ENCODE results near the gene EIF2B4.
"Not testable (repeated sequence)": the region's sequence is repeated elsewhere in the genome, so short reads cannot be mapped to it uniquely, and the experiment has no call there.

The EIF2B4 gene

DNA sequence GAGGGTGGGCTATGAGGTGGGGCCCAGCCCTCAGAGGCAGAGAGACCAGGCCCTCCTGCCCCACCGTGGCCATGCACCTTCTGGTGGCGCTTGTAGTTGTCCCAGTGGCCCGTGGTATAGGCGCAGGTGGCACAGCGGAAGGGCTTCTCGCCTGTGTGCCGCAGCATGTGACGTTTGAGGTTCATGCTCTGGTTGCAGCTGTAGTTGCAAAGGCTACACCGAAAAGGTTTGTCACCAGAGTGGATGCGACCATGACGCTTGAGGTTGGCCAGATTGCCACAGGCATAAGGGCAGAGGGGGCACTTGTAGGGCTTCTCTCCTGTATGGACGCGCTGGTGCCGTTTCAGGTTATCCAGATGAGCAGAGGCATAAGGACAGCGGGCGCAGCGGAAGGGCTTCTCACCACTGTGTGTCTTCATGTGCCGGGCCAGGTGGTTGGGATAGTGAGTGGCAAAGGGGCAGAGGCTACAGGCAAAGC is 7.5 kb upstream of the EIF2B4 start:
- ATAC-seq, result no peak

DNA sequence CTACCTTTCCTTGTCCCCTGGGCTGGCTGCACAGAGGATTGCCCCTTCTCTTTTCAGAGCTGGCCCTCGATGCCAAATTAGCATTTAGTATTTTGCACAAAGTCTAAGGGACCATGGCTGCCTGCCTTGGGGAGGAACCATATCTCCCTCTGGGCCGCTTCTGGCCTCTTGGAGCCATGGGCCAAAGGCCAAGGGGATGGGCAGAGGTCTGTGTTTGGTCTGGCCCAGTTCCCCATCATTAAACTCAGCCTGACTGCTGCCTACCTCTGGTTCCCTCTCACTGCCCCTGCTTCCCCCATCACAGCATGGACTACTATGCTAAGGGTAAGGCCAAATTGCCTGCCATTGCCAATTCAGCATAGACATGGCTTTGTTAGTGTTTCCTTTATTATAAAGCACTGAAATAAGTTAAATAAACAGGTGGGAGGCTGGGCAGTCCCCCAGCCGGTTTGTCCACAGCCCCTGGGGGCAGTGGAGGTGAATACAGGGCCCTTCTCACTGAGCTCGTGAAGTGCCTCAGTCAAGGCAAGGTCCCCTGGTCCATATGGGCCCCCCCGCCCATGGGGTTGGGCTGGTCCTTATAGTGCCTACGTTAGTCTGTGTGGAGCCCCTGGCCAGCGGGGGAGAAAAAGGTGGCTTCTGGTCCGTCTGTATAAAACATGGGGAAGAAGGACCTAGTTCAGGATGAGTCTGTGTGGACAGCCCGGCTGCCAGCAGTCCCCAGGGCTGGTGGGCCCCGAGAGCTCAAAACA is 6.9 kb upstream of the EIF2B4 start:
- ATAC-seq, result no peak

DNA sequence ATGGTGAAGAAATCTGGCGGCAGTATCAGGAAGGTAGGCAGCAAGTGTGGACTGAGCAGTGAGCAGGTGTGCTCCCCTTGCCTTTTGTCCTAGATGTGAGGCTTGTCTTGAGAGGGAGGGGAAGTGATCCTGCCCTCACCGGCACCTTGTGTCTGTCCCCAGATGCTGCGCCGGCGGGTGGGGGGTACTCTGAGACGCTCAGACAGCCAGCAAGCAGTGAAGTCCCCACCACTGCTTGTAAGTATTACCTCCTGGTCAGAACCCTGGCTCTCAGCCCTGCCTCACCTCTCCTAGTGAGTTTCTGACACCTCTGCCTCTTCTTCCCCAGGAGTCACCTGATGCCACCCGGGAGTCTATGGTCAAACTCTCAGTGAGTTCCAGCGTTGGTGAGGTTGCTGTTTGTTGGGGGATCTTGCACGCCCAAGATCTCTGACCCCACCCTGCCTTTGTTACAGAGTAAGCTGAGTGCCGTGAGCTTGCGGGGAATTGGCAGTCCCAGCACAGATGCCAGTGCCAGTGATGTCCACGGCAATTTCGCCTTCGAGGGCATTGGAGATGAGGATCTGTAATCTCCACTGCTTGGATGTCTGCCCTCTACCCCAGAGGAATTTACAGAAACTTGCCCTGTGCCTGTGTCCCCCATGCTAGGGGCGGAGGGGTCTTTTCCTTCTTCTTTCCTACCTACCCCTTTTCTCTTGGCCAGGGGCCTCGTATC is 6.2 kb upstream of the EIF2B4 start:
- no peak for ATAC-seq

DNA sequence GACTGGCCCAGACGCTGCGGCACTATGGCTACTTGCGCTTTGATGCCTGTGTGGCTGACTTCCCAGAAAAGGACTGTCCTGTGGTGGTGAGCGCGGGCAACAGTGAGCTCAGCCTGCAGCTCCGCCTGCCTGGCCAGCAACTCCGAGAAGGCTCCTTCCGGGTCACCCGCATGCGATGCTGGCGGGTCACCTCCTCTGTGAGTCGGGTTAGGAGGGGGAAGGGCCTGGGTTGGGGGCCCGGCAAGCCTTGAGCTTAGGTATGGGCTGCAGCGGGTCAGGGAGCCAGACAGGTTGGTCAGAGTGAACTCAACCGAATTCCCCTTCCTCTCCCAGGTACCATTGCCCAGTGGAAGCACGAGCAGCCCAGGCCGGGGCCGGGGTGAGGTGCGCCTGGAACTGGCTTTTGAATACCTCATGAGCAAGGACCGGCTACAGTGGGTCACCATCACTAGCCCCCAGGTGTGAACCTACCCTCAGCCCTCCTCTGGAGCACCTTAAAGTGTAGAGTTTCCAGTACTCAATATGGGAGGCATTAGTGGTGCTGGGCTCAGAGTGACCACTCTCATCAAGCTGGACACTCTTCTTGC is 5.5 kb upstream of the EIF2B4 start:
- ATAC-seq, result no peak

DNA sequence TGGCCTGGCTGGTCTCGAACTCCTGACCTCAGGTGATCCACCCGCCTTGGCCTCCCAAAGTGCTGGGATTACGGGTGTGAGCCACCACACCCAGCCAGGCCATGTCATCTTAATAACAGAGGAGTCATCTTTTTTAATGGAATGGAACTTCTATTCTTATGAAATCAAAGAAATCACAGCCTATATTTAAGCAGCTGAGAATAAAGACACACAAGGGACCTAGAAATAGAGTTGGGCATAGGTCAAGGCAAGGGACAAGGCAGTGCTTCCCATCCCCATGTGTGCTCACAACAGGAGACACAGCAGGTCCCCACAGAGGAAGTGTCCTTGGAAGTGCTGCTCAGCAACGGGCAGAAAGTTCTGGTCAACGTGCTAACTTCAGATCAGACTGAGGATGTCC is 3.4 kb upstream of the EIF2B4 start:
- no peak for ATAC-seq

DNA sequence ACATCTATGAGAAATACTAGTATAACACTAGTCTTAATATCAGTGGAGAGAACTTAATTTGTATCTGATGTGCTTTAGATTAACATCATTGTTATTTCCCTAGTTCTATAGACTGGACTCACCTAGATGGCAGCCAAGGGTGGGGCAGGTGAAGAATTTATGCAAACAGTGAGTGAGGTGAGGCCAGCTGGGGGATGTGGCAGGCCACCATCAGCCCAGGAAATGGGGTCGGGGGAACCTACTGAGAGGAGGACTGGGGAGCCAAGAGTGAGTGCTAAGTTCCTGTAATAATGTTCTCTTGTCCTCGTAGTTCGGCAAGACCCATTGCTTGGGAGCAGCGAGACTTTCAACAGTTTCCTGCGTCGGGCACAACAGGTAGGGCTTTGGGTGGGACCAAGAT is 2.8 kb upstream of the EIF2B4 start:
- ATAC-seq, result no peak

DNA sequence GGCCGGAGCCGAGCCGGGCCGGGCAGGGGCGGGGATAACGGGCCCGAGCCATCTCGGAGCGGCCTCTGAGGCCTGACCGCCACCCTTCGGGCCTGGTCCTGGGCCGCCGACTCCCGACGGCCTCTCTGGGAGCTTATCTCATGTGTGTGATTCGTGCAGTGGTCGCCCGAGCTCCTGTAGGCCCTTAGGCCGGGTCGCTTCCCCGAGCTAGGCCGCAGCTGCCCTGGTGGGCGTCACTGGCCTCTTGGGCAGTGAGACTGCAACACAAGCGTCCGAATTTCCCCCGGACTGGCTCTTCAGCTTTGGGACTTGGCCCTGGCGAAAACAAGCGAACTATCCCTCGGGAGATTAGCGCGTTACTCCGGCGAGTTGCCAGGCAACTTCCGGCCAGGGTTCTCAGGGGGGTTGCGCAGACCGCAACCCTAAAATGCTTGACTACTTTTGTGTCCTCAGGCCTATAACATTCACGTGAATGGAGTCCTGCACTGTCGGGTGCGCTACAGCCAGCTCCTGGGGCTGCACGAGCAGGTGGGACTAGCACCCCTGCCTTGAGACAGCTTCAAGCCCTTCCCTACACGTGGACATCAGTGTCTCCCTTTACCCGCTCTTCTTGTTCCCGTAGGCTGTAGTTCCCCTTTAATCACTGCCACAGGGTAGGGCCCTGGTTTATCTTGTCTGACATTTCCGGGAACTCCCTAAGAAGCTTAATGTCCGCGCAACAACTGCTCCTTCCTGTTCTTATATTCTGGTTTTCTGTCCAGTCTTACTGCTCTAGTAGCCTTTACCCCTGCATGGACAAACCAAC is 880 bp upstream of the EIF2B4 start:
- ATAC-seq, result peak; percentile 4

DNA sequence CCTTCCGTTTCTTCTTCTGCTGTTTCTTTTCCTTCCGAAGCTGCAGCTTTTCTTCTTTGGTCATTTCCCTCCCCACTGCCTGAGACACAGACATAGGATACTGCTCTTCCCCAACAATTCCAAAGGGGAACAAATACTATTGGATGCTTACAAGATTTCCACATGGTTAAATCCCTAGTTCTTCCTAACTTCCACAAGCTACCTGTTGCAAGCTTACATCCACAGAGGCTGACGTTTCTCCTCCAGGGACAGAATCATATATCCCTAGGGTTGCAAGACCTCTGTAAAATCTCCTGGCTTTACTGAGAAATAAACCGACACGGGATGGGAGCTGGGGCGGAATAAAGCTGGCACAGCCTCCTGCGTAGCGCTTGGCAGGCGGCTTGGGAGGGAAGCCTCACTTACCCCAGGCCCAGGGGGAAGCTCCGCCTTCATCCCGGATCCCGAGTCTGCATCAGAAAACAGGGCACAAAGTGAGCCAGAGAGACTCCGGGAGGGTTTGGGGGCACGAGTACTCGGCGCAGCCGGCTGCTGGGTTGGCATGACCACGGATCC is 590 bp downstream of the EIF2B4 start:
- no peak for ATAC-seq

DNA sequence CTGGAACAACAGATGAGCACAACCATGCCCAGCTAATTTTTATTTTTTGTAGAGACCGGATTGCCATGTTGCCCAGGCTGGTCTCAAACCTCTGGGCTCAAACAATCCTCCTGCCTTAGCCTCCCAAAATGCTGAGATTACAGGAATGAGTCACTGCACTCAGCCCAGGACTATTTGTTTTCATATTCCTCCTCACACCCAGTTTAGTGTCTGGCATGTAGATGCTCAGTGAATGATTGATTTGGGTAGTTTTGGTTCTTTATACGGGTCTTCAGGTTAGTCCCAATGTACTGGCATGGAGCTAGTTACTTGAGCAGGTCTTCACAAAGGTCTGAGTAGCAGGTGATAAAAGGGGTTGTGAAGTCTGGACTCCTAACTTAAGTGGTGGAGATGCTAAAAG is 6.2 kb downstream of the EIF2B4 start:
- no peak for ATAC-seq

DNA sequence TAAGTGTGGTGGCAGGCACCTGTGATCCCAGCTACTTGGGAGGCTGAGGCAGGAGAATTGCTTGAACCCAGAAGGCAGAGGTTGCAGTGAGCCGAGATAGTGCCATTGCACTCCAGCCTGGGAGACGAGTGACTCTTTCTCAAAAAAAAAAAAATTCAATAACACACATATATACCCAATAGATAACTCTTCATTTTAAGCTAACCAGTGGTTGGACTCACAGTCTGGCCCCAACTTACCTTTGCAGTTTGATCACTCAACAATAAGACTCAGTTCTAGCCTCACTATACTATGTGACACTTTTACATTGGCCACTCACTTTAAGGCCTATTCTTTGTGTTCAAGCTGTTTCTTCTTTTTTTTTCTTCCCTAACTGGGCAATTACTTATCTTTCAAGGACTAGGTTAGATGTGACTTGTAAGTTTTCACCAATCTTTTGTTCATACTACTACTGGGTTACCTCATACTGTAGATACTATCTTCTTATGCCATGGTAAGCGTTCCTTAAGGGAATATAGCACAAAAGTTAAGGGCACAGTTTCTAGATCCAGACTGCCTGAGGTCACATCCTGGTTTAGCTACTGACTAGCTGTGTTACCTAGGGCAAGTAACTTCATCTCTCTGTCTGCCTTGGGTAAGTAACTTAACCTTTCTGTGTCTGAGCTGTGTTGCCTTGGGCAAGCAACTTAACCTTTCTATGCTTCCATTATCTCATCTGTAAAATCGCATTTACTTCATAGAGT is 7.3 kb downstream of the EIF2B4 start:
- ATAC-seq, result no peak

DNA sequence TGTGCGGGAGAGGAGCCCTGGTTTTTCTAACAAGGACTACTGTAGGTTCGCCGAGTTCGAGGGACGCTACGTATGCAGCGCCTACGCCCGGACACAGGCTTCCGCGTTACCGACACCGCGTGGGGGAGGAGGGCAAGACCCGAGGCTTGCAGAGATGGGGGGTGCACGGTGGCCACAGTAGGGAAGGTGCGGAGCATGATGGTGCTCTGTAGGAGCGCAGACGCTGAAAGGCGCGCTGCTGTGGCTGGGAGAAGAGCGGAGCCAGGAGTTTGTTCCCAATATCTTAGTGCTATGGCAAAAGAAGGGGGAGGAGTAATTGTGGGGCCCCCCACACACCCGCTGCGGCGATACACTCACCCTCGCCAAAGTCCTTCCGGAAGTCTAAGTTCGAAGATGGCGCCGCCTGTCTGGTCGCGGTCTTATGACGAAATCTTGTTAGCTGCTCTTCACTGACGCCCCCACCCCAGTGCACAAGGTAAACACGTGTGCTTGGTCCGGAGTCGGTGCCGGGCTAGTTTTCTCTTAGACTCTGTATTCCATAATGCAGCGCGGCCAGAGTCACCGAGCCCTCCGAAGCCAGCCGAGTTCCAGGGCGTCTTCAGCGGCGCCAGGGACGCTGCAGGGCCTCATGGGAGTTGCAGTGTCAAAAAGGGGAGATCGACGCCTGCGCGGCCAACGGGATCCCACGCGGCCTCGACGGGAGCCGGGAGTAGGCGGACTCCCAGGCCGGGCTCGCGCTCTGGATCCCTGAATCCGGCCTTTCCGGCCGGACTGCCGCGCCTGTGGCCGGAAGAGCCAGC is 13.6 kb downstream of the EIF2B4 start, which contains the start of gene GTF3C2:
TSS of gene GTF3C2 (minus strand) at position 383 of the 800 bp plus-strand sequence. CDS start 13,210 bp downstream, outside the sequence.
- peak; percentile 78 to 82 for ATAC-seq

DNA sequence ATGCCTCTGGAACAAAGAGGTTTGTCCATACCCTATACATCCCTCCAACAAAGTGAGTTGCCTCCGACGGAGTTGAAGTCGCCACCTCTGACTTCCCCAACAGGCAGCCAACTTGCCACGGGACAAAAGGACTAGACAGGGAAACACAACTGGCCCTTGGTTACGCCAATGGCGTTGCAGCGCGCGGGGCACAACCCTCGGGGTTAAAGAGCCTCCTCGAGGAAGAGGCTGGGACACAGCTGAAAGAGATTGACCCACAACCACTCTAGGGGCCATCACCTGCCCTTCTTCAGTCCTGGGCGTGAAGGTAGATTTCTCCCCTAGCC is 14.1 kb downstream of the EIF2B4 start:
- peak; percentile 15 to 23 for ATAC-seq

DNA sequence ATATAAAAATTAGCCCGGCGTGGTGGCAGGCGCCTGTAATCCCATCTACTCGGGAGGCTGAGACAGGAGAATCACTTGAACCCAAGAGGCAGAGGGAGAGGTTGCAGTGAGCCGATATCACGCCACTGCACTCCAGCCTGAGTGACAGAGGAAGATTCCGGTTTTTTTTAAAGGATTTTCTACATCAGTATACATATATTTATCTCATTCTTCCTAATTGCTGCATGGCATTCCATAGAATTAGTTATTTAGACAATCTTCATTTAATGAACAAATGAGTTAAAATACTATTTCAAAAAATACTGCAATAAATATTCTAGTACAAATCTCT is 15.6 kb downstream of the EIF2B4 start:
- ATAC-seq, result no peak

DNA sequence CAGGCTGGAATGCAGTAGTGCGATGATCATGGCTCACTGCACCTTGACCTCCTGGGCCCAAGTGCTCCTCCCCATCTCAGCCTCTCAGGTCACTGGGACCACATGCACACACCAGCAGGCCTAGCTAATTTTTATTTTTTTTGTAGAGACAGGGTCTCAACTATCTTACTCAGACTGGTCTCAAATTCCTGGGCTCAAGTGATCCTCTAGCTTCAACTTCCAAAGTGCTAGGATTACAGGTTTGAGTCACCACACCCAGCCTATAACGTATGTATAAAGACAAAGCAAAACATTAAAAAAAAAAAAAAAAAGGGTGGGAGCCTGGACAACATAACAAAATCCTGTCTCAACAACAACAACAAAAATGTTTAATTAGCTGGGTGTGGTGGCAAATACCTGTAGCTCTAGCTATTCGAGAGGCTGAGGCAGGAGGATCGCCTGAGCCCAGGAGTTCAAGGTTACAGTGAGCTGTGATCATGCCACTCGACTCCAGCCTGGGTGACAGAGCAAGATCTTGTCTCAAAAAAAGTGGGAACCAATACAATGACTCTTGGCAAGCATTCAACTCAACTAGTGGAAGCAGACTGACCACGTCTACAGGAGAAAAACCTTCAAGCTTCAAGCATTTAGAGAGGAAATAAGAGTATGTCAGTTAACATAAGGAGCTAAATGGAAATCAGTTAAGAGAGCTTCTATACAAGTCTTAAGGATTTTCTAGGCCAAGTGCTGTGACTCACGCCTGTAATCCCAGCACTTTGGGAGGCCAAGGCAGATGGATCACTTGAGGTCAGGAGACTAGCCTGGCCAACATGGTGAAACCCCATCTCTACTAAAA is 16.2 kb downstream of the EIF2B4 start:
- ATAC-seq, result no peak

DNA sequence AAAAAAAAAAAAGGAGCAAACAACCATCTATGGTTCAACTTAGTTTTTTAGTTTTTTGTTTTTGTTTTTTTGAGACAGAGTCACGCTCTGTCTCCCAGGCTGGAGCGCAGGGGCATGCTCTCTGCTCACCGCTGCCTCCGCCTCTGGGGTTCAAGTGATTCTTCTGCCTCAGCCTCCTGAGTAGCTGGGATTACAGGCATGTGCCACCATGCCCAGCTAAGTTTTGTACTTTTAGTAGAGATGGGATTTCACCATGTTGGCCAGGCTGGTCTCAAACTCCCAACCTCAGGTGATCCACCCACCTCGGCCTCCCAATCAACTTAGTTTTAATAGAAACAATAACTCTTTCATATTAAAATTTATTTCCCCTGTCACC is 16.8 kb downstream of the EIF2B4 start:
- ATAC-seq, result not testable (repeated sequence)

DNA sequence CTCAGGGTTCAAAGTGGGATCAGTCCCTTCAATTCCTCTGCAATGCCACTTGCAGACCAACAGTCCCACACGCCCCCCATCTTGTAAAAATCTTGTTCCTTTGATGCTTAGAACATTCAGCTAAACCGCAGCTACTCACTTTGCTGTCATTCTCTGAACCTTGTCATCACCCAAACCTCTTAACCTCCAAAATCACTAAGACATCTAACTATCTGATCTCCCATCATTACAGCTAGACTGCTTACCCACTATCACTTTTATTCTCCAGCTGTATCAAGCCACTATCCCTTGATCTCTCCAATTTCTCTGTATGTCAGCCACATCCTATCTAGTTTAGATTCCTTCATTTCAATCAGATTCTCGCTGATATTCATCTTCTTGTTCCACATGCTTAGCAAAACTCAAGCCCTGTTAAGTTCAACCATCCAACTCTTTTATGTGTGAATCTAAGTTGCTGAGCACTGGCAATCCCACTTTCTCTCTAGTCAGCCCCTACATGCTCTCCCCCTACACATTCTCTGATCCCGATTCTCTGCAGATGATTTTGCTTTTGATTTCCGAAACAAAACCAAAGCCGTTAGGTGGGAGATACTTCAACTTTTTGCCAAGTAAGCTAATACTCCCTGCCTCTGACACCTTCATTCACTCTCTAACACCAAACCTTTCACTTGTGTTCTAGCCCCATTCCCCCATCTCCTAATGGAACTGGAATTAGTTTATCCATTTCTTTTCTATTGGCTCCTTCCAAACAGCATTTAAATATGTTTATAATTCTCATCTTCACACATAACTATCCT is 18.1 kb downstream of the EIF2B4 start:
- ATAC-seq, result peak; percentile 14 to 34

DNA sequence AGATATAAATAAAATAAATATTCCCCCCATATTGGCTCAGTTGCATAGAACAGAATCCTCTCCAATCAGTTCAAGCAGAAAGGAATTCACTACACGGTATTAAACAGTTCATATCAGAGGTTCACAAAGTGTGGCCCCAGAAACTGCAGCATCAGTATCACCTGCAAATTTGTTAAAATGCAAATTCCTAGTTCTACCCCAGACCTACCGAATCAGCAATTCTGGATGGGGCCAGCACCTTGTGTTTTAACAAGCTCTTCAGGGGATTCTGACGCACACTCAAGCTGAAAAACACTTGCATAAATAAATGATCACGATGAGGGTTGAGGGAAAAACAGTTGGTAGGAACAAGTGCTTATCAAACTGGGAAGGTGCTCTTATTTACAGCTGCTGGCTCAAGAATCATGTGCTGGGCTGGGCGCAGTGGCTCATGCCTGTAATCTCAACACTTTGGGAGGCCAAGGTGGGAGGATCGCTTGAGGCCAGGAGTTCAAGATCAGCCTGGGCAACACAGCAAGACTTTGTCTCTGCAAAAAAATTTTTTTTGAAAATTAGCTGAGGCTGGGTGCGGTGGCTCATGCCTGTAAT is 19.9 kb downstream of the EIF2B4 start:
- ATAC-seq, result no peak

DNA sequence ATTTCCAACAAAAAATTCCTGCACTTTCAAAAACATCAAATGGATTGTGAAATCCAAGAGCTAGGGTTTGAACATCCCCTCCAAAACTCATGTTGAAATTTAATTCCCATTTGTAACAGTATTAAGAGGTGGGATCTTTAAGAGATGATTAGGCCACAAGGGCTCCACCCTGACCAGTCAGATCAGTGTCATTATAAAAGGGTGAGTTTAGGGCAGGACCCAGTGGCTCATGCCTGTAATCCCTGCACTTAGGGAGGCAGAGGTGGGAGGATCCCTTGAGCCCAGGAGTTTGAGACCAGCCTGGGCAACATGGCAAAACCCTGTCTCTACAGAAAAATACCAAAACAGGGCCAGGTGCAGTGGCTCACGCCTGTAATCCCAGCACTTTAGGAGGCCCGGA is 22.5 kb downstream of the EIF2B4 start:
- no peak for ATAC-seq

DNA sequence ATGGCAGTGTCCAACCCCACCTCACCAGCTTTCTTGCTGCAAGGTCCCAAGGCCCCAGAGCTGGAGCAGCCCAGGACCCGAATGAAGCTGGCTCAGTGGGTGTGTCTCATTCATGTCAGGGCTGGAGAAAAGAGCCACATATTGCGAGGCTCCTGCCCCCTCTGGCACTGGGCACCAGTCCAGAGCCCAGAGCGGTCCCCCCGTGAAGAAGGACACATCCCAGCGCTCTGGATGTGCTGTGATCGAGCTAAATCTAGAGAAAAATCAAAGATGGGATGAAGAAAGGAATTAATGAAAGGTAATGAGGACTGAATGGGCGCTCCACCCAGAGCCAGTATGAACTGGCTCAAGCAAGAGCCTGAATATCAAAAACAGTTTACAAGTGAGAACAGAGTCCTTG is 34.0 kb downstream of the EIF2B4 start:
- no peak for ATAC-seq
